ENCODE results near the gene MTARC2. TPM values are rescaled to one million over a fixed set of nuclear protein-coding genes. Genes with fewer than 3 reads are reported as not detected.

The MTARC2 gene
- total and polyA plus RNA-seq, 9 donors = 12.8 to 80.2 (median 23.6) TPM

- no peak overlapping the region for H3K27ac ChIP-seq
- intact Hi-C loops (cut with DNase I) = loop anchor here in 1 of 4 donors (10.0 kb wide), 1 partner anchor 631 kb away; no protein-coding TSS in a partner anchor
Measured at GRCh38 chr1:220804202-220804586, 56.1 kb downstream of the MTARC2 start.

GRCh38 chr1:220806408-220806807 is 58.3 kb downstream of the MTARC2 start:
- H3K36me3 ChIP-seq = no peaks in the 10 kb centered on the region
- DNase-seq = no peak
- WGBS, 3 donors = 94 to 96% (median 96%) methylated on average over 4 of the region's 4 CpGs
- TF ChIP-seq CTCF (IDR thresholded peaks at IDR 0.05) = no peak
- no peak for TF ChIP-seq POLR2A (IDR thresholded peaks at IDR 0.05)
- TF ChIP-seq EP300 (IDR thresholded peaks at IDR 0.05) = no peak
- H3K4me3 ChIP-seq = no peak overlapping the region
- no peak overlapping the region for H3K27ac ChIP-seq
- H3K27me3 ChIP-seq = no peaks in the 10 kb centered on the region
- no peaks in the 10 kb centered on the region for H3K4me1 ChIP-seq (ENCODE audit: insufficient read depth)
- intact Hi-C loops (cut with DNase I) = loop anchor here in 1 of 4 donors (10.0 kb wide), 1 partner anchor 628 kb away; no protein-coding TSS in a partner anchor
- H3K9me3 ChIP-seq = no peaks in the 10 kb centered on the region

More at GRCh38 chr1:220804202-220804586, 56.1 kb downstream of the MTARC2 start:
- 13 to 37% (median 20%) methylated on average over 5 of the region's 5 CpGs for WGBS, 3 donors
- Histone ChIP-seq H3K9me3 (no peaks in the 10 kb centered on the region), H3K4me3 (no peak overlapping the region), H3K36me3 (no peaks in the 10 kb centered on the region), H3K27me3 (no peaks in the 10 kb centered on the region), H3K4me1 (ENCODE audit: insufficient read depth) (no peaks in the 10 kb centered on the region)
- DNase-seq = no peak
- TF ChIP-seq CTCF (IDR thresholded peaks at IDR 0.05) (no peak), POLR2A (IDR thresholded peaks at IDR 0.05) (no peak), EP300 (IDR thresholded peaks at IDR 0.05) (no peak)

- no peaks in the 10 kb centered on the region for H3K36me3 ChIP-seq
- intact Hi-C loops (cut with DNase I) = loop anchor here in 1 of 4 donors (10.0 kb wide), 1 partner anchor 627 kb away; no protein-coding TSS in a partner anchor
- WGBS, 3 donors = 66 to 80% (median 66%) methylated on average over 6 of the region's 6 CpGs
- DNase-seq = no peak
- H3K4me3 ChIP-seq = no peak overlapping the region
- no peaks in the 10 kb centered on the region for H3K27me3 ChIP-seq
- no peaks in the 10 kb centered on the region for H3K4me1 ChIP-seq (ENCODE audit: insufficient read depth)
- no peaks in the 10 kb centered on the region for H3K9me3 ChIP-seq
- H3K27ac ChIP-seq = no peak overlapping the region
- no peak for TF ChIP-seq EP300 (IDR thresholded peaks at IDR 0.05)
- TF ChIP-seq POLR2A (IDR thresholded peaks at IDR 0.05) = no peak
- TF ChIP-seq CTCF (IDR thresholded peaks at IDR 0.05) = no peak
Measured at GRCh38 chr1:220807726-220808125, 59.6 kb downstream of the MTARC2 start.

- H3K4me3 ChIP-seq = no peak overlapping the region
- H3K27me3 ChIP-seq = no peaks in the 10 kb centered on the region
- H3K27ac ChIP-seq = no peak overlapping the region
- H3K9me3 ChIP-seq = no peaks in the 10 kb centered on the region
- intact Hi-C loops (cut with DNase I) = loop anchor here in 1 of 4 donors (10.0 kb wide), 1 partner anchor 626 kb away; no protein-coding TSS in a partner anchor
- TF ChIP-seq POLR2A (IDR thresholded peaks at IDR 0.05) (no peak), EP300 (IDR thresholded peaks at IDR 0.05) (no peak), CTCF (IDR thresholded peaks at IDR 0.05) (no peak)
- 65 to 68% (median 66%) methylated on average over 11 of the region's 11 CpGs for WGBS, 3 donors
- no peaks in the 10 kb centered on the region for H3K36me3 ChIP-seq
- DNase-seq = no peak
- no peaks in the 10 kb centered on the region for H3K4me1 ChIP-seq (ENCODE audit: insufficient read depth)
Measured at GRCh38 chr1:220808345-220809186, 60.4 kb downstream of the MTARC2 start.
